ENCODE results near the gene NCAPG2. TPM values are rescaled to one million over a fixed set of nuclear protein-coding genes. Genes with fewer than 3 reads are reported as not detected.

Gene NCAPG2
- total and polyA plus RNA-seq, 2 donors from 2014 or later: 1.3 to 6.3 TPM

DNA sequence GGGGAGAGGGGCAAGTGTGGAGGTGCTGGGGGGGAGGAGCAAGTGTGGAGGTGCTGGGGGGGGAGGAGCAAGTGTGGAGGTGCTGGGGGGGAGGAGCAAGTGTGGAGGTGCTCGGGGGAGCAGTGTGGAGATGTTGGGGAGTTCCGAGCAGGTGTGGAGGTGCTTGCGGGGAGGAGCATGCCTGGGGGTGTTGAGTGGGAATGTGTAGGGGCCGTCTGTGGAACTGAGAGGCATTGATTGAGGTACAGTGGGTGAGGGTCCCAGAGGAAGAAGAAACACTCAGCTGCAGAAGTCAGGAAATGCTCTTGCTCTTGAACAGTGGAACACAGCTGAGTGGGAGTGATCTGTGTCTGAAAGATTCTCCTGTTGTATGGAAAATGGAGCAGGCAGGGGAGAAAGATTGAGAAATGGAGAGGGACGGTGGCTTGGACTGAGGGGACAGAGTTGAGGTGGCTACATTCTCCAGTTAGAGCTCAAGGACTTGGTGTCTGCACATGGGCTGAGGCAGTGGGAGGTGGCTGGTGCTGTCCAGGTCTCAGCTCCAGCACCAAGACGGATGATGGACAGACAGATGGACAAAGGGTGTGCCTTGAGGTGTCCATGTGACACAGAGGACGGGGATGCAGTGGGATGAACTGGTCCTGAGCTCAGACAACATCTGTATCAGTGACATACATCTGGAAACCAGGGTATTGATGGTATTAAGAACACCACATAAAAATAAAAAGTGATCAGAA, 25.2 kb upstream of the NCAPG2 start:
- FAIRE-seq: no peak
- intact Hi-C loops (cut with DNase I): no loop called here

GRCh38 chr7:158728911-158729645, 24.5 kb upstream of the NCAPG2 start:
- intact Hi-C loops (cut with DNase I): no loop called here
- Histone ChIP-seq H3K27me3 (ENCODE audit: control insufficient read depth, insufficient read depth, low read length) (no peaks in the 10 kb centered on the region), H3K27ac (ENCODE audit: low read depth in 2 of 2, low read length in 2 of 2) (no peak overlapping the region), H3K36me3 (ENCODE audit: control insufficient read depth in 2 of 3, insufficient read depth in 3 of 3, low read length in 3 of 3) (peaks cover 0 to 4% (median 2%) of the 10 kb centered on the region in 3 donors), H3K4me1 (ENCODE audit: control insufficient read depth in 2 of 3, insufficient read depth in 2 of 3, low read depth in 1 of 3, low read length in 3 of 3) (no peaks in the 10 kb centered on the region), H3K9ac (ENCODE audit: low read length in 3 of 3) (no peak overlapping the region), H3K4me3 (ENCODE audit: low read length in 3 of 3) (no peak overlapping the region), H3K9me3 (ENCODE audit: control insufficient read depth in 2 of 3, insufficient read depth in 1 of 3, low read length in 3 of 3) (no peaks in the 10 kb centered on the region)
- TF ChIP-seq, protein P1, sequence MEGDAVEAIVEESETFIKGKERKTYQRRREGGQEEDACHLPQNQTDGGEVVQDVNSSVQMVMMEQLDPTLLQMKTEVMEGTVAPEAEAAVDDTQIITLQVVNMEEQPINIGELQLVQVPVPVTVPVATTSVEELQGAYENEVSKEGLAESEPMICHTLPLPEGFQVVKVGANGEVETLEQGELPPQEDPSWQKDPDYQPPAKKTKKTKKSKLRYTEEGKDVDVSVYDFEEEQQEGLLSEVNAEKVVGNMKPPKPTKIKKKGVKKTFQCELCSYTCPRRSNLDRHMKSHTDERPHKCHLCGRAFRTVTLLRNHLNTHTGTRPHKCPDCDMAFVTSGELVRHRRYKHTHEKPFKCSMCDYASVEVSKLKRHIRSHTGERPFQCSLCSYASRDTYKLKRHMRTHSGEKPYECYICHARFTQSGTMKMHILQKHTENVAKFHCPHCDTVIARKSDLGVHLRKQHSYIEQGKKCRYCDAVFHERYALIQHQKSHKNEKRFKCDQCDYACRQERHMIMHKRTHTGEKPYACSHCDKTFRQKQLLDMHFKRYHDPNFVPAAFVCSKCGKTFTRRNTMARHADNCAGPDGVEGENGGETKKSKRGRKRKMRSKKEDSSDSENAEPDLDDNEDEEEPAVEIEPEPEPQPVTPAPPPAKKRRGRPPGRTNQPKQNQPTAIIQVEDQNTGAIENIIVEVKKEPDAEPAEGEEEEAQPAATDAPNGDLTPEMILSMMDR (IDR thresholded peaks at IDR 0.05; ENCODE audit: borderline replicate concordance, extremely low read depth, insufficient read depth): no peak
- no peak for DNase-seq
- FAIRE-seq: no peak

More for the DNA sequence above, 25.2 kb upstream of the NCAPG2 start:
- Histone ChIP-seq H3K36me3 (ENCODE audit: control insufficient read depth in 2 of 3, insufficient read depth in 3 of 3, low read length in 3 of 3) (peaks cover 0 to 7% (median 4%) of the 10 kb centered on the region in 3 donors), H3K9ac (ENCODE audit: low read length in 3 of 3) (no peak overlapping the region), H3K4me1 (ENCODE audit: control insufficient read depth in 2 of 3, insufficient read depth in 2 of 3, low read depth in 1 of 3, low read length in 3 of 3) (no peaks in the 10 kb centered on the region), H3K27me3 (ENCODE audit: control insufficient read depth, insufficient read depth, low read length) (no peaks in the 10 kb centered on the region), H3K4me3 (ENCODE audit: low read length in 3 of 3) (no peak overlapping the region), H3K27ac (ENCODE audit: low read depth in 2 of 2, low read length in 2 of 2) (no peak overlapping the region), H3K9me3 (ENCODE audit: control insufficient read depth in 2 of 3, insufficient read depth in 1 of 3, low read length in 3 of 3) (no peaks in the 10 kb centered on the region)
- TF ChIP-seq, protein P1 (IDR thresholded peaks at IDR 0.05; ENCODE audit: borderline replicate concordance, extremely low read depth, insufficient read depth): no peak
- no peak for DNase-seq

DNA sequence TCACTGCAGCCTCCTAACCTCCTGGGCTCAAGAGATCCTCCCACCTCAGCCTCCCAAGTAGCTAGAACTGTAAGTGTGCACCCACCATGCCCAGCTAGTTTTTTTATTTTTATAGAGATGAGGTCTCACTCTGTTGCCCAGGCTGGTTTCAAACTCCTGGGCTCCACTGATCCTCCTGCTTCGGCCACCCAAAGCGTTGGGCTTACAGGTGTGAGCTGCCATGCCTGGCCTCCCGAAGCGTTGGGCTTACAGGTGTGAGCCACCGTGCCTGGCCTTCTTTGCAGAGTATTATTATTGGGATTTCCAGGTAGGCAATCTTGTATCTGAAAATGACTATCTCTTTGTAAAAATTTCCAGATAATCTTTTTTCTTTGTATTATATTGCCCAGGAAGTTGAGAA, 23.1 kb upstream of the NCAPG2 start:
- Histone ChIP-seq H3K4me1 (ENCODE audit: control insufficient read depth in 2 of 3, insufficient read depth in 2 of 3, low read depth in 1 of 3, low read length in 3 of 3) (no peaks in the 10 kb centered on the region), H3K4me3 (ENCODE audit: low read length in 3 of 3) (no peak overlapping the region), H3K27me3 (ENCODE audit: control insufficient read depth, insufficient read depth, low read length) (no peaks in the 10 kb centered on the region), H3K9me3 (ENCODE audit: control insufficient read depth in 2 of 3, insufficient read depth in 1 of 3, low read length in 3 of 3) (no peaks in the 10 kb centered on the region), H3K36me3 (ENCODE audit: control insufficient read depth in 2 of 3, insufficient read depth in 3 of 3, low read length in 3 of 3) (peaks cover 0 to 2% (median 0%) of the 10 kb centered on the region in 3 donors), H3K9ac (ENCODE audit: low read length in 3 of 3) (no peak overlapping the region), H3K27ac (ENCODE audit: low read depth in 2 of 2, low read length in 2 of 2) (no peak overlapping the region)
- intact Hi-C loops (cut with DNase I): no loop called here
- TF ChIP-seq, protein P1 (IDR thresholded peaks at IDR 0.05; ENCODE audit: borderline replicate concordance, extremely low read depth, insufficient read depth): no peak
- no peak for DNase-seq
- no peak for FAIRE-seq
